H1 (cell line): ENCODE data around the gene SLC38A10. TPM values are rescaled to one million over a fixed set of nuclear protein-coding genes. Genes with fewer than 3 reads are reported as not detected.

Source experiments
- CREB1 ChIP-seq: IDR thresholded peaks from 2 replicates; pipeline ENCODE4 v1.6.1; 2012; ENCODE audit warnings: inconsistent platforms
- CTBP2 ChIP-seq: IDR thresholded peaks from 2 replicates; pipeline ENCODE4 v1.7.0; 2011; ENCODE audit warnings: borderline replicate concordance, mild to moderate bottlenecking, moderate library complexity, mixed read lengths, low read length; ENCODE audit not compliant: insufficient read depth, insufficient read length
- HDAC6 ChIP-seq: IDR thresholded peaks from one replicate; pipeline ENCODE4 v1.7.1; 2012; ENCODE audit warnings: low read depth, mild to moderate bottlenecking, inconsistent platforms, low read length, moderate library complexity
- SP2 ChIP-seq: IDR thresholded peaks from 2 replicates; pipeline ENCODE4 v1.6.1; 2012; ENCODE audit warnings: mild to moderate bottlenecking, low read length, inconsistent platforms
- polyA plus RNA-seq, 7 experiments: library from polyadenylated mRNA; depleted of rRNA in 3 of 7; stranded (reverse) in 5 of 7; unstranded in 2 of 7; fragments of >200 nt in 5 of 7; fragments of 200-250 nt in 2 of 7; gene quantifications; 1 replicate in 5 of 7; 2 replicates in 1 of 7; 4 replicates in 1 of 7; pipeline versions ENCODE4 v1.2.1 to v1.2.3, GENCODE V29; 2011 to 2013; ENCODE audit warnings: missing spikeins in 2 of 7, mixed read lengths in 2 of 7
- total RNA-seq: library from RNA; stranded (reverse); fragmentation: NEBNext Ultra II Directional; extraction: Animal tissue kit (Norgen Biotek cat#: 25700); gene quantifications from 2 replicates; pipeline ENCODE4 v1.2.1, GENCODE V29; 2021

Gene SLC38A10
- total and polyA plus RNA-seq, 2 of the 8 experiments (the other 6 are each of a cell fraction or from before 2014, with no cell fraction given), result 26.4 to 41.0 TPM

DNA sequence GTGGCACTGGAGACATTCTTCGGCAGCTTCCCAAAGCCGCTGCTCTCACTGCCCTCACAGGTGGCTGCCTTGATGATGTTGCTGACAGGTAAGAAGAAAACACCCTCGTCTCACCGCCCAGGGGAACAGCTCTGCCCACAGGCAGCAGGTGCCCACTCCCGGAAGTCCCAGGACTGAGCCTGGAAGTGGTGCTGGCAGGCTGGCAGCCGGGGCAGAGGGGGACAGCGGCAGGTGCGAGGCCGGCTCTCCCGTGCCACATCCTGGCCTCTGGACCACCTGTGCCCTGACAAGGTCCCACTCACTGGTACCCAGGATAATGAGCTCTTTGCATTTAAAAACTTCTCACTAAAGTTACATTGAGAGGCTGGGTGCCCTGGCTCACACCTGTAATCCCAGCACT, 92.8 kb downstream of the SLC38A10 start (continued):
- TF ChIP-seq HDAC6 (no peak), CREB1 (no peak), CTBP2 (no peak), SP2 (no peak)
